ES-I3 (cell line): ENCODE results near the gene MRAS.

ENCODE experiments used
- H3K36me3 ChIP-seq: 2 replicates; pipeline ENCODE4 v1.6.1; 2013; ENCODE audit warnings: mild to moderate bottlenecking, low read length, control low read depth, moderate library complexity; ENCODE audit not compliant: insufficient read depth
- H3K4me1 ChIP-seq: 2 replicates; pipeline ENCODE4 v1.6.1; 2013; ENCODE audit warnings: mild to moderate bottlenecking, control low read depth, low read length; ENCODE audit not compliant: insufficient read depth
- H3K9ac ChIP-seq: 2 replicates; pipeline ENCODE4 v1.6.1; 2013; ENCODE audit warnings: low read depth, mild to moderate bottlenecking, low read length, moderate library complexity
- H3K9me3 ChIP-seq: 2 replicates; pipeline ENCODE4 v1.6.1; 2013; ENCODE audit warnings: mild to moderate bottlenecking, low read length, moderate library complexity; ENCODE audit not compliant: control insufficient read depth, insufficient read depth

Gene MRAS

DNA sequence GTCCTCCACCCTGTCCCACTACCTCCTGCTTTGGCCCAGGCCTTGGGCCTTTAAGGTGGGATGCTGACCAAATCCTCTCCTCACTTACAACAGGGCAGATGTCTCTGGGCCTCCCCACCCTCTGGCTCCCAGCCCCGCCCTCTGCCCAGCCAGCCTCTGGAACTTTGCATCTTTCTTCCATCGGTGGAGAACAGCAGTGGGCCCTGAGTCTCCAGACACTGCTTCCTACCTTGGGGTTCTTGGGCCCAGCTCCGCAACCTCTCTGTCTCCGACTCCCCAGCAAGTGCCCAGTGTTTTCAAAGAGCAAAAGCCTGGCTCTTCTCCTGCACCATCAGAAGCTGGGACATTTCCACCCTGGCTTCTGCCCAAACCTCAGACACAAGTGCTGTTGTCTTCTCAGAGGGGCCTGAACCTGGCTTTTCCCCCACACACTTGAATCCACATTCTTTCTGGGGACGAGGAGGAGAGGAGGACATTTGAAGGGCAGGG lies 33.1 kb downstream of the MRAS start:
- Histone ChIP-seq H3K4me1 (peaks cover 8% of the 10 kb centered on the region), H3K9me3 (no peaks in the 10 kb centered on the region), H3K9ac (no peak overlapping the region), H3K36me3 (no peaks in the 10 kb centered on the region)

DNA sequence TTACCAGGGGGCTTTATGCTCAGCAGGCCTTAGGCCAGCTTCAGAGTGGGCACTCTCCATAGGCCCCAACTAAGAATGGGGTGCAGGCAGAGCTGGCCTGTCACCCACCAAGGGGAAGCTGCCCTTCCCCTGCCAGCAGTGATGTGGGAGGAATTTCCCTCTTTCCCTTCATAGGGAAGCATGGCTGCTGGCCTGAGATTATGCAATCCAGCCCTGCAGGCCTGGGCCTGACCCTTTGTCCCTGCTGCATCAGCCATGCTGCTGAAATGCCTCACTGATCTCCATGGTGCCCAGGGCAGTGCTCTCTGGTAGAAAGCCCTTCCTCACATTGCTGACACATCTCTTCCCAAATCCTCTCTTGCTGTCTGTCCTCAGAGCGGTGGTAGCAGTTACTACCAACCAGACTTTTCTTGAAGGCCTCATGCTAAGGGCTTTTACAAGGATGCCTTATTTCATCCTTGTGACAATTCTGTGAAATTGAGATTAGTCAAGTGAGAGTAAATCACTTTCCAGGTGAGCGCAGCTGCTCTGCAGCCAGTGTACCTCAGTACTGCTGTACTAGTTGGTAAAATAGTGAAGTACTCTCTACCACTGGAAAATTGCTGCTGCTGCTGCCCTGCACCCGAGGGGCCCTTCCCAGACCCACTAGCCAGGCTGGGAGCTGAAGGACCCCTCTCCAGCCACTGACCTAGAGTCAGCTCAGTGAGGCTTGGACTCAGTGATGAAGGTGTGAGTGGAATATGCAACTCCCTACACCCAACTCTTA lies 33.8 kb downstream of the MRAS start:
- H3K9ac ChIP-seq = no peak overlapping the region
- H3K36me3 ChIP-seq = no peaks in the 10 kb centered on the region
- peaks cover 8% of the 10 kb centered on the region for H3K4me1 ChIP-seq
- H3K9me3 ChIP-seq = no peaks in the 10 kb centered on the region

DNA sequence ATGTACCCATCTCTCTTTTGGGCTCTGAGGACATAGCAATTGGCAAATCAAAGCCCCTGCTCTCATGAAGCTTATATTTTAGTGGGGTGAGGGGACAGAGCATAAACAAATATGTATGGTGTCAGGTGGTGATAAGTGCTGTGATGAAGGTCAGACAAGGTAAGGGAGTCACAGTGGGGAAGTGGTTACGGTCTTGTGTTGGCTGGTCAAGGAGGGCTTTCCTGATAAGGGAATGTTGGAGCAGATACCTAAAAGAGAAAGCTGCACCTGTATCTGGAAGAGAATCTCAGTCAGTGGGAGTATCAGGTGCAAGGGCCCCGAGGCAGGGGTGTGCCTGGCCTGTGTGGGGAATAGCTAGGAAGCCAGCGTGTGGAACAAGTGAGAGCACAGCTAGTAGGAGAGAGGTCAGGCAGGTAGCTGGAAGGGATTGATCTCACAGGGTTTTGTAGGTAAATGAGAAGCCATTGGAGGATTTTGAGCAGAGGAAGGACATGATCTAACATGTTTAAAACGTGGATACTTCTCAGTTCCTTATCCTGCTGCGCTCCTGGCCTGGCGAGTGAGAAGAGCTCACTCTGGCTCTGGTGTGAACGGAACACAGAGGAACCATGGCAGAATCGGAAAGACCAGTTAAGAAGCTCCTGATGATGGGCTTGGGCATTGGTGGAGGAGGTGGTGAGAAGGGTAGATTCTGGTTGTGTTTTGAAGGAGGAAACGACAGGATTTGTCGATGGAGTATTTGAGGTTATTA lies 35.5 kb downstream of the MRAS start:
- Histone ChIP-seq H3K4me1 (peaks cover 8% of the 10 kb centered on the region), H3K9me3 (no peaks in the 10 kb centered on the region), H3K9ac (no peak overlapping the region), H3K36me3 (no peaks in the 10 kb centered on the region)

DNA sequence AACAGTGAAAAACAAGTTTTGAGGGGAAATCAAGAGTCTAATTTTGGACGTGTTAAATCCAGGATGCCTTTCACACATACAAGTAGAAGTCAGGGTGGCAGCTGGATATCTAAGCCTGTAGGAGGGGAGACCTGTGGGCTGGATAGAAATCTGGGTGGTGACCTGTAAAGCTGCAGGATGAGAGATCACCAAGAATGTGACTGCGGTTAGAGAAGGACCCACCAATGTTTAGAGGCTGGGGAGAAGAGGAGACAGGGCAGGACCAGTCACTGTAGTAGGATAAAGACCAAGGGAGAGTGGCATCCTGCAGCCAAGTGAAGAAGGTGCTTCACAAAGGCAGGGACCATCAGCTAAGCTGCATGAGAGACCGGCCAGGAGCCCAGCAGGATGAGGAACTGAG lies 36.2 kb downstream of the MRAS start:
- no peaks in the 10 kb centered on the region for H3K36me3 ChIP-seq
- peaks cover 9% of the 10 kb centered on the region for H3K4me1 ChIP-seq
- H3K9ac ChIP-seq = no peak overlapping the region
- no peaks in the 10 kb centered on the region for H3K9me3 ChIP-seq

DNA sequence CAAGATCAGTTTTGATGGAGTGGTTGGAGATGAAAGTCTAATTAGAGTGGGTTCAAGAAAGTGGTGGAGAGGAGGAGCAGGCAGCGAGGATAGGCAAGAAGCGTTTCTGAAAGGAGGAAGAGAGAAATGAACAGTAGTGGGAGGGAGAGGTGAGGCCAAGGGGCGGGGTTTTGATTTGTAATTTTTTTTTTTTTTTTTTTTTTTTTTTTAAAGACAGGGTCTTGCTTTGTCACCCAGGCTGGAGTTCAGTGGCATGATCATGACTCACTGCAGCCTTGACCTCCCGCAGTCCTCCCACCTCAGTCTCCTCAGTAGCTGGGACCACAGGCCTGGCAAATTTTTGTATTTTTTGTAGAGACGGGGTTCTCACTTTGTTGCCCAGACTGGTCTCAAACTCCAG lies 36.6 kb downstream of the MRAS start:
- Histone ChIP-seq H3K9ac (no peak overlapping the region), H3K9me3 (no peaks in the 10 kb centered on the region), H3K4me1 (peaks cover 13% of the 10 kb centered on the region), H3K36me3 (no peaks in the 10 kb centered on the region)

DNA sequence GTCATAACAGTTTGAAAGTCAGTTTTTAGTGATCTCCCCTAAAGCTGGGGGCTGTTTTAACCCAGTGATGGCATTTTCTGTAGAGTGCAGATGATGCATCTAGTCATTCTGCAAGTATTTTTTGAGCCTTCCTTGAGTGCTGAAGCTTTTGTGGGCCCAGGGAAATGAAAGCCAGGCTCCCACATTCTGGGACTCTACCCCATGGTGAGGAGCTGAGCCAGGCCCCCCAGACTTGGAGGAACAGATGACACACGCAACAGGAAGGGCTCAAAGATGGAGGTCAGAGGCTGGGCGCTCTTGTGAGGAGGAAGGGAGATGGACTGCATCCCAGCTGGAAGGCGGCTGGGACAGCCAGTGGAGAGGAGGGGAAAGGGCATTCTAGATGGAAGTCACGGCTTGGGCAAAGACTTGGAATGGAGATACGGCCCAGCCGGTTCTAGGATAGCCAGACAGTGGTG lies 40.8 kb downstream of the MRAS start:
- Histone ChIP-seq H3K36me3 (no peaks in the 10 kb centered on the region), H3K9me3 (no peaks in the 10 kb centered on the region), H3K4me1 (peaks cover 14% of the 10 kb centered on the region), H3K9ac (no peak overlapping the region)

DNA sequence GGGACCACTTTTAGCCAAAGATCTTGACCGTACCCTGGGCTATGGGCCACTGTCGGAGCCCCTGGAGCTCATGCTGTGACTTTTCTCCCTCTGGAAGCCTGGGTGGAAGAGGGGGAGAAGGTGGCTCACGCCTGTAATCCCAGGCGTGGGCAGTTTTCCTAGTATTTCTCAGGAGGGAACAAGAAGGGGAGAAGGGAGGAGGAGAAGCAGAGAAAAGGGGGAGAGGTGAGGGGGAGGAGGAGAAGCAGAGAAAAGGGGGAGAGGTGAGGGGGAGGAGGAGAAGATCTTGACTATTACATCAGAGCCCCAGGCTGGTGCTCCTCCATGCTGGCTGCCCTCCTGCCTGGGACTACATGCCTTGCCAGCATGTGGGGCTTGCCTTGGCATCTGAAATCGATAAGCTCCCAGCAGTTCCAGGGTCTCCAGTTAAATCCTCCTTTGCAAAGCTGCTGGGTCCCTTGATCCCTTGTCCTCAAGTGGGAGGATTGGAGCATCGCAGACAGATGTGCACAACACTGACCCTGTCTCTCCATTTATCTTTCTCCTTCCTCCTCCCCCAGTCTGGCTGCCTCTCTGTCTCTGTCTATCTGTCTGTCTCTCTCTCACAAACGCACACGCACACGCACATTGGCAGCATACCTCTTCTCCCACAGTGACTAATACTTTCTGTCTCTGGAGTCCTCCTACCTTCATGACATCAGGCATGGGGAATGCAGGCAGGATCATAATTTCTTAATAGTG lies 41.6 kb downstream of the MRAS start:
- no peak overlapping the region for H3K9ac ChIP-seq
- peaks cover 14% of the 10 kb centered on the region for H3K4me1 ChIP-seq
- no peaks in the 10 kb centered on the region for H3K9me3 ChIP-seq
- no peaks in the 10 kb centered on the region for H3K36me3 ChIP-seq

DNA sequence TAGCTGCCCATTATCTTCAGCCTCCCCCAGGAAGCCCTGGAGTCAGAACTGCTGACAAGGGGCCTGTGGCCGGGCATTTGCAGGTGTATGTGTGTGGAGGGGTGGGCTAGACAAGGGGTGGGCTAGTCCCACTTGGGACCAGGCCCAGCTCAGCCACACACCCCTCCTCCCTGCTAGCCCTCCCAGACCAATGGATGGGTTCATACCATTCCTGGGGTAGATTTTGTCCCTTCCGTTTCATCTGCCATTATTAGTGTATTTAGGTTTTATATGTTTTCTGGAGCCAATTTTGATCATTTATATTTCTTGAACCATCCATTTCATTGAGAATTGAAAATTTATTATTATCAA lies 42.2 kb downstream of the MRAS start:
- Histone ChIP-seq H3K36me3 (no peaks in the 10 kb centered on the region), H3K9ac (no peak overlapping the region), H3K4me1 (peaks cover 14% of the 10 kb centered on the region), H3K9me3 (no peaks in the 10 kb centered on the region)

DNA sequence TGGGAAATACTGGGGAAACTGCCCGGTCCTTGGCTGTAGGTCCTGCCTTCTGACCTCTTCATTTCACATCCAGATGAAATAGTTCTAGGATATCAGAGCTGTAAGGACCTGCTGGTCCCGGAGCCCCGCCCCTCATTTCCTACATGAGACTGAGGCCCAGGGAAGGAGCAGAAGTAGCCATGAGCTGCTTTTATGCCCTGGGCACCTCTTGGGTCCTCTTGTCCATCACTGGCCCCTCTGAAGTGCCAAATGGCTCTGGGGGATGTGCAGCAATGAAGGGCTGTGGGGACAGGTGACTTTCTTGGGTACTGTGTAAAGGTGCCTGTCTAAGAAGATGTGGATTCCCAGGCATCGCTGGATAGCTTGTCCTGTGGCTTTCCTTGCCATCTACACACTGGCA lies 45.8 kb downstream of the MRAS start:
- H3K9ac ChIP-seq = no peak overlapping the region
- H3K4me1 ChIP-seq = peaks cover 20% of the 10 kb centered on the region
- H3K9me3 ChIP-seq = no peaks in the 10 kb centered on the region
- H3K36me3 ChIP-seq = no peaks in the 10 kb centered on the region

DNA sequence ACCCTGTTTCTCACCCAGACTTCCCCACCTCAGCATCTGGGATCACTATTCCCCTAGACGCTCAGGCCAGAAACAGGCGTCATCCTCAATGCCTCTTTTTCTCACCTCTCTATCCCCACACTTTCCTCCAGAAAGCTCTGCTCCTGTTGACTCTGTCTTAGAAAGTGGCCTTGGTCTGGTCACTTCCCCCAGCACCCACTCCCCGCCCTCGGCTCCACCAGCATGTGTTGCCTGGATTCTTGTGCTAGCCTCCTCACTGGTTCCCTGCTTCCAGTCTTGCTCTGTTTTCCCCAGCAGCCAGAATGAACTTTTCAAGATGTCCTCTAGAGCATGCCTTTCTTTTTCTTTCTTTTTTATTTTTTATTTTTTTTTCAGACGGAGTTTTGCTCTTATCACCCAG lies 46.3 kb downstream of the MRAS start:
- H3K9ac ChIP-seq = no peak overlapping the region
- peaks cover 17% of the 10 kb centered on the region for H3K4me1 ChIP-seq
- H3K9me3 ChIP-seq = no peaks in the 10 kb centered on the region
- no peaks in the 10 kb centered on the region for H3K36me3 ChIP-seq

DNA sequence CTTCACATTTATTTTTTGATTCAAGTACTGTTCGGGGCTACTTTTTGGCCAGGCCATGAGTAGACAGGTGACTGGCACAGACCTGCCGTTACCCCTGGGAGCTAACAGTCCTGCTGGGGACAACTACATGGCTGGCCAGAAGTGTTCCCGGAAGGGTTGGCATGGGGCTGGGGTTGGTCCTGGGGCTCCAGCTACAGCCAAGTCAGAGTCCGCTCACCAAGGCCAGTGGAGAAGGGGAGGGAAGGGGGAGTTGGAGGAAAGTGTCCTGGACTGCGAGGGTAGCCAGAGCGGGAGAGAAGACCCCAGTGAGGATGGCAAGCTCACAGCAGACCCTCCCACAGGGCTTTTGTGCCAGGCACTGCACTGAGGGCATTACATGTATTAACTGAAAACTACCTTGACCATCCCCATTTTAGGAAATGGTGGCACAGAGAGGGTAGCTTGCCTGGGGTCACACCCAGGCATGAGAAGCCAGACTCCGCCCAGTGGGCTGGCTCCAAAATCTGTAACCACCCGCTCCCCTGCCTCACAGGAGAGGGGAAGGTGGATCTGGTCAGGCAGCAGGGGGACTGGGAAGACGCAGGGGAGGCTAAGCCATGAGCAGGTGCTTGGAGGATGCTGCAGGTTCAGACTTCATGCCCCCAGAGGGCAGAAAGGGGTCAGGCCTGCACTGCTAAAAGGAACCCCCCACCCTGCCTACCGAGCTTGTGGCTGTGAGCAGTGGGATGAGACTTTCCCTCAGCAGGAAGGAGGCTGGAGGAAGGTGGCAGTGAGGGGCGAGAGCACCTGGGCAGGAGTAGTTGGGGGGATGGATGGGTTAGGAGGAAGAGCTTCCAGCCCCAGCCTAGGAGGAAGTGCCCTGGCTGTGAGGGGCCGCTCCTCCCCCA lies 47.7 kb downstream of the MRAS start:
- H3K9me3 ChIP-seq = no peaks in the 10 kb centered on the region
- no peaks in the 10 kb centered on the region for H3K36me3 ChIP-seq
- peaks cover 6% of the 10 kb centered on the region; the same call in 1 of the 2 replicates for H3K4me1 ChIP-seq
- H3K9ac ChIP-seq = no peak overlapping the region

DNA sequence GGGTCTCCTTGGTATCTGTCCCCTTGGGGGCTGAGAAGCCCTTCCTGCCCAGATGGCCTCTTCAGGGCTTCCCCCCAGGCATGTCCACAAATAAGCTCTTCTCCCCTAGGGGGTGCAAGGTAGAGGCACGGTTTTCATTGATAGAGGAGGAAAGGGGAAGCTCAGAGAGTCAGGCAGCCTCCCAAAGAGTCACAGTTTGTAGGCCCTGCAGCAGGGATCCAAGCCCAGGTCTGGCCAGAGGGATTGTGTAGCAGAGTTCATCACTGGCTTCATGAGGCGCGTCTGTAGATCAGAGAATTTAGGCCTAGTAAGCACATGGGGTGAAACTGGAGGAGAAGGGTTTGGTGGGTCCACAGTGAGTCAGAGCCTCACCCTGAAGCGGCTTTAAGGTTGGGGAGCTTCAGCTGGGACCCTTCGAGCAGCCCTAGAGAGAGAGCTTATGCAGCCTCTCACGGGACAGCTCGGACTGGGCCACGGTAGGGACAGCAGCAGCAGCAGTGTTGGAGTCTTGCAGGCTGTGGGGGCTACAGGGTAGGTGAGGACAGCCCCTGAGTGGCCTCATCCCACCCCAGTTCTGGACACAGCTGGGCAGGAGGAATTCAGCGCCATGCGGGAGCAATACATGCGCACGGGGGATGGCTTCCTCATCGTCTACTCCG lies 48.5 kb downstream of the MRAS start:
- H3K4me1 ChIP-seq = peaks cover 10% of the 10 kb centered on the region
- no peak overlapping the region for H3K9ac ChIP-seq
- H3K9me3 ChIP-seq = no peaks in the 10 kb centered on the region
- H3K36me3 ChIP-seq = no peaks in the 10 kb centered on the region

DNA sequence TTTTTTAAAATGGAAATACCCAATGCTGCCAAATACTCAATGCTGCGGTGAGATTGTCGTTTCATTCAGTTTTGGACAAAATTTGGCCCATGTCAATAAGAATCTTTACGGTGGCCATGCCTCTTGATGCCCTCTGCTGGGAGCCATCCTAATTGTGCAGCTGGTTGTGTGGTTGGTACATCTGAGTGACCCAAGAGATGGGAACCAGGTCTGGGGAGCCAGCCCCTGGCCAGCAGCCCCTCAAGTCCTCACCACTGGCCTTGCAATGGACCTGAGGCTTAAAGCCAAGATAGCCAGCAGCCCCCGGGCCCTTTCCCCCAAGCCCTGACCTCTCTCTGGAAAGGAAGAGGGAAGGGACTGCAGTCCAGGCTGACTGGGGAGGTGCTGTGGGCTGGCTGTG lies 49.6 kb downstream of the MRAS start:
- H3K9me3 ChIP-seq = no peaks in the 10 kb centered on the region
- no peak overlapping the region for H3K9ac ChIP-seq
- H3K36me3 ChIP-seq = no peaks in the 10 kb centered on the region
- peaks cover 13% of the 10 kb centered on the region for H3K4me1 ChIP-seq
